Body of pancreas (tissue), 4 donors: ENCODE measurements around the gene SEMA3A.

Experiments
- CTCF ChIP-seq, 7 experiments: fragments of 450-650 bp in 4 of 7; fragments of 200-600 bp in 3 of 7; sonication (generic) in 3 of 7; IDR thresholded peaks; one replicate each; pipeline ENCODE4 v1.5.1; 2016 to 2019; ENCODE audit warnings: antibody characterized with exemption in 7 of 7
- POLR2A ChIP-seq, 3 donors: fragments of 450-650 bp; IDR thresholded peaks; one replicate each; pipeline ENCODE4 v1.6.1; 2016; ENCODE audit warnings: antibody characterized with exemption in 3 of 3, mild to moderate bottlenecking in 2 of 3

- no peak for TF ChIP-seq CTCF (IDR thresholded peaks at IDR 0.05)
- no peak for TF ChIP-seq POLR2A (IDR thresholded peaks at IDR 0.05)
Measured at GRCh38 chr7:84190016-84190705, 4.4 kb downstream of the SEMA3A start.
